Spleen (tissue), 7 donors: ENCODE results near the gene RBM17.

Experiments
- CTCF ChIP-seq, 11 experiments: fragments of 200-600 bp in 7 of 11; fragments of 450-650 bp in 4 of 11; sonication (generic) in 4 of 11; IDR thresholded peaks in 8 of 11; conservative IDR thresholded peaks in 3 of 11; 1 replicate in 7 of 11; 2 replicates in 4 of 11; pipeline versions ENCODE4 v1.4.0 to v1.8.0; 2016 to 2021; ENCODE audit warnings: antibody characterized with exemption in 11 of 11, inconsistent platforms in 4 of 11, mild to moderate bottlenecking in 1 of 11
- POLR2A ChIP-seq, 3 donors: fragments of 450-650 bp; IDR thresholded peaks; one replicate each; pipeline ENCODE4 v1.5.1; 2017; ENCODE audit warnings: antibody characterized with exemption in 3 of 3, mild to moderate bottlenecking in 1 of 3
- POLR2AphosphoS5 ChIP-seq, 3 donors: sonication (generic); formaldehyde crosslinking; IDR thresholded peaks; one replicate each; pipeline ENCODE4 v1.5.1; 2017; ENCODE audit warnings: antibody characterized with exemption in 3 of 3
- donor health status: DM: no; HTN: no; CAD: no; lungs with moderate emphysema.
- donor health status: DM: no; HTN: no; CAD: no.
- donor health status: DM: no; HTN: no; CAD: no.

- TF ChIP-seq CTCF (IDR thresholded peaks at IDR 0.05 in 8 of 11, conservative IDR thresholded peaks at IDR 0.05 in 3 of 11) = no peak
- no peak for TF ChIP-seq POLR2AphosphoS5 (IDR thresholded peaks at IDR 0.05)
- TF ChIP-seq POLR2A (IDR thresholded peaks at IDR 0.05) = no peak
Observed at GRCh38 chr10:6115411-6115810, 26.6 kb downstream of the RBM17 start.
